CD4-positive, CD25-positive, alpha-beta regulatory T cell (primary cell): ENCODE data around the gene PCK1. TPM values are rescaled to one million over a fixed set of nuclear protein-coding genes. Genes with fewer than 3 reads are reported as not detected.

Experiments used
- ATAC-seq, 2 donors: fragments of 150-1000 bp; cut with Tn5 transposase; one replicate each; pipeline ENCODE4 v1.10.0; 2021; ENCODE audit warnings: low read depth in 2 of 2, moderate number of reproducible peaks in 2 of 2, moderate library complexity in 1 of 2
- DNase-seq, 3 donors: peaks; one replicate each; pipeline versions ENCODE4 v3.0.0 to v3.0.0-alpha.2; 2012 to 2022; ENCODE audit warnings: mixed read lengths in 1 of 3
- H3K27ac ChIP-seq: one replicate; pipeline ENCODE4 v1.7.0; 2013; ENCODE audit warnings: mild to moderate bottlenecking, low read length; ENCODE audit not compliant: insufficient read depth, poor library complexity, severe bottlenecking
- H3K27me3 ChIP-seq: one replicate; pipeline ENCODE4 v1.7.0; 2013; ENCODE audit warnings: low read length; ENCODE audit not compliant: control insufficient read depth, insufficient read depth
- H3K36me3 ChIP-seq: one replicate; pipeline ENCODE4 v1.7.0; 2013; ENCODE audit warnings: mild to moderate bottlenecking, low read length, moderate library complexity; ENCODE audit not compliant: control insufficient read depth, insufficient read depth
- H3K4me1 ChIP-seq: 2 replicates; pipeline ENCODE4 v1.7.0; 2013; ENCODE audit warnings: mild to moderate bottlenecking, low read length; ENCODE audit not compliant: insufficient read depth, control insufficient read depth, poor library complexity, severe bottlenecking
- H3K4me3 ChIP-seq: one replicate; pipeline ENCODE4 v1.7.0; 2013; ENCODE audit warnings: low read depth, mild to moderate bottlenecking, low read length, moderate library complexity
- H3K9me3 ChIP-seq, 2 experiments: 1 replicate in 1 of 2; 2 replicates in 1 of 2; pipeline ENCODE4 v1.7.0; 2013; ENCODE audit warnings: low read length in 2 of 2, mild to moderate bottlenecking in 1 of 2, moderate library complexity in 1 of 2; ENCODE audit not compliant: control insufficient read depth in 2 of 2
- H3K27ac Mint-ChIP-seq, 3 donors: one replicate each; pipeline ENCODE4 v1.8.0; 2020 to 2022; ENCODE audit warnings: mild to moderate bottlenecking in 3 of 3, mixed read lengths in 3 of 3, moderate library complexity in 2 of 3
- H3K27me3 Mint-ChIP-seq: one replicate; pipeline ENCODE4 v1.8.0; 2022; ENCODE audit warnings: mild to moderate bottlenecking, mixed read lengths
- H3K36me3 Mint-ChIP-seq: one replicate; pipeline ENCODE4 v1.8.0; 2020; ENCODE audit warnings: mixed read lengths
- H3K4me1 Mint-ChIP-seq, 4 donors: one replicate each; pipeline ENCODE4 v1.8.0; 2020 to 2022; ENCODE audit warnings: mixed read lengths in 4 of 4, mild to moderate bottlenecking in 1 of 4
- H3K4me3 Mint-ChIP-seq, 4 donors: one replicate each; pipeline ENCODE4 v1.8.0; 2020 to 2022; ENCODE audit warnings: mild to moderate bottlenecking in 4 of 4, mixed read lengths in 4 of 4, moderate library complexity in 3 of 4
- H3K9me3 Mint-ChIP-seq, 7 donors: one replicate each; pipeline ENCODE4 v1.8.0; 2020 to 2022; ENCODE audit warnings: mixed read lengths in 7 of 7, mild to moderate bottlenecking in 3 of 7, moderate library complexity in 2 of 7
- polyA plus RNA-seq, 4 donors: library from polyadenylated mRNA; unstranded; fragments of 300-500 nt; fragmentation: Illumina TruSeq; gene quantifications; one replicate each; pipeline ENCODE4 v1.2.3, GENCODE V29; 2021
- total RNA-seq: library from RNA; stranded (reverse); gene quantifications from one replicate; pipeline ENCODE4 v1.2.3, GENCODE V29; 2022

Gene PCK1
- total and polyA plus RNA-seq, 5 donors from 2014 or later, result not detected

DNA sequence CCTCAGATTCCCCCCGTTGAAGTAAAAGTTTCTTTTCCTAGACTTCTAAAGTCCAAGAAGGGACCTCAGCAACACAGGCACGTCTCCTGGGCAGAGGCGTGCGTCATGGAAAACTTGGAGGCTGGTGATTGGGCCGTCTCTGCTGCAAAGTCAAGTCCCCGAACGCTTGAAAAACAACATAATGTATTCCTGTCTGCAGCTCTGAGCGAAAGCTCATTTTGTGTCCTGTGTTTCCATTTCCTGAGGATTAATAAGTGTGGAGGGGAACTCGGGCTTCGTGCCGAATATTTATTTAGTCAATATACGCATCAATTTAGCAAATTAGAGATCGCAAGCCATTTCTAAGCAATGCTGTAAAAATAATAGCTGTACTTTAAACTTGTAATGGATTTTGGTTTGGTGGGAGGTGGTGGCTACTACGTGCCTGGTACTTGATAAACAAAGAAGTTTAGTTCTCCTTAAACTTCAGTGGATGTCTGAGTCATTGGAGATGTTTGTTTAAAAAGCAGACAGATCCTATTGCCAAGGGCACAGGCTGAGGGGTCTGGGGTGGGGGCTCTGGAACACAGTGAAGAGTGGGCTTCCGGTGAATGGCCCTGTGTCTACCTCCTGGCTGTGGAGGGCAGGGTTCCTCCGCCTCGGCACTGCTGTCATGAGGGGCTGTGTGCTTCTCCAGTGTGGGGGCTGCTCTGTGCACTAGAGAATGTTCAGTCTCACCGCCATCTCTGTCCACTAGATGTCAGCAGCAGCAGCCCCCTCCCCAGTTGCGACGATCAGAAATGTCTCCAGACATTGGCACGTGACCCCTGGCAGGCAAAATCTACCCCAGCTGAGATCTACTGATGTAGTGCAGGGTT, 21.8 kb downstream of the PCK1 start:
- no peak for DNase-seq
- H3K27ac Mint-ChIP-seq, result no peak overlapping the region

DNA sequence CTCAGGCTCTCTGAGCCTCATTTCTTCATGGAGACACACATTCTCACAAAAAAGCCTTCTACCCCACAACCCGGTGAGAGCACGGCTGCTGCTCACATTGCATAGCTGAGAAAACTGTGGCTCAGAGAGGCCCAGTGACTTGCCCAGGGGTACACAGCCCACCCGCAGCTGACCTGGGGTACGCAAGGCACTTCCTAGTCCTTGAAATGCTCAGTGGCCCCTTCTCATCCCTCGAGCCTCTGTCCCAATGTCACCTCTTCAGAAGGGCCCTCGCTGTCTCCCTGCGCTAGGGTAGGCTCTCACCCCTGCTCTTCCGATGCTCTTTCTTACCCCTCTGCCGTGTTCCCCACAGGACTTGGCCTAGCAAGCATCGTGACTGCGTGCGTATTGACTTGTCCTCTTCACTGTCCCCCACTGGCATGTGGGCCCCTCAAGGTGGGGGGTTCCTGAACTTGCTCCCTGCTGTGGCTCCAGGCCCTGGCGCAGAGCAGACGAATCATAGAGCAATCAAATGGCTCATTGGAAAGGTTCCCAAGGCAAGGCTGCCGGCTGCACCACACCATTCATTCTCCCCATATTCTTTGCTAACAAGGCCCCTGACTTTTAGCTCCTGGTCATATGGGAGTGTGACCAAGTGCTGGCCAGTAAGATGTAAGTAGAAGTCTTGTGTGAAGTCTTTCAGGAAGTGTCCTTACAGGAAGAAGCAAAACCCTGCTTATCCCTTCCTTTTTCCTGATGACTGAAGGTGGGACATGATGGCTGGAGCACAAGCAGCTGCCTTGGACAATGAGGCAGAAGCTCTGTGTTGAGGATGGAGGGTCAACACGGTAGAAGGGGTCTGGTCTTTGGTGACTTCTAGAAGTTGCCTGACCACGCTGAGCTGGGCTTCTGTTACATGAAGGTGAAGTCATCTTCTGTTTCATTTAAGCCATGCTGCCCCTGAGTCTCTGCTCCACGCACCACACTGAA, 22.7 kb downstream of the PCK1 start:
- Histone ChIP-seq H3K4me3 (no peak overlapping the region), H3K9me3 (no peaks in the 10 kb centered on the region), H3K36me3 (no peaks in the 10 kb centered on the region), H3K27me3 (peaks cover 3% of the 10 kb centered on the region), H3K27ac (no peak overlapping the region), H3K4me1 (no peaks in the 10 kb centered on the region)
- Mint-ChIP-seq H3K9me3 (peaks cover 0 to 5% (median 0%) of the 10 kb centered on the region in 7 donors), H3K4me1 (no peaks in the 10 kb centered on the region), H3K27ac (peak overlapping the region in 1 of 3 donors; percentile 60), H3K4me3 (no peak overlapping the region), H3K27me3 (peaks cover 34% of the 10 kb centered on the region), H3K36me3 (no peaks in the 10 kb centered on the region)
- ATAC-seq, result no peak
- DNase-seq, result no peak

More for the DNA sequence above, 21.8 kb downstream of the PCK1 start:
- no peak overlapping the region for H3K4me3 ChIP-seq
- Mint-ChIP-seq H3K27me3 (peaks cover 34% of the 10 kb centered on the region), H3K4me1 (no peaks in the 10 kb centered on the region), H3K9me3 (peaks cover 0 to 4% (median 0%) of the 10 kb centered on the region in 7 donors), H3K4me3 (no peak overlapping the region), H3K36me3 (no peaks in the 10 kb centered on the region)
- H3K9me3 ChIP-seq, result no peaks in the 10 kb centered on the region
- peaks cover 3% of the 10 kb centered on the region for H3K27me3 ChIP-seq
- no peak overlapping the region for H3K27ac ChIP-seq
- H3K36me3 ChIP-seq, result no peaks in the 10 kb centered on the region
- no peak for ATAC-seq
- H3K4me1 ChIP-seq, result no peaks in the 10 kb centered on the region

DNA sequence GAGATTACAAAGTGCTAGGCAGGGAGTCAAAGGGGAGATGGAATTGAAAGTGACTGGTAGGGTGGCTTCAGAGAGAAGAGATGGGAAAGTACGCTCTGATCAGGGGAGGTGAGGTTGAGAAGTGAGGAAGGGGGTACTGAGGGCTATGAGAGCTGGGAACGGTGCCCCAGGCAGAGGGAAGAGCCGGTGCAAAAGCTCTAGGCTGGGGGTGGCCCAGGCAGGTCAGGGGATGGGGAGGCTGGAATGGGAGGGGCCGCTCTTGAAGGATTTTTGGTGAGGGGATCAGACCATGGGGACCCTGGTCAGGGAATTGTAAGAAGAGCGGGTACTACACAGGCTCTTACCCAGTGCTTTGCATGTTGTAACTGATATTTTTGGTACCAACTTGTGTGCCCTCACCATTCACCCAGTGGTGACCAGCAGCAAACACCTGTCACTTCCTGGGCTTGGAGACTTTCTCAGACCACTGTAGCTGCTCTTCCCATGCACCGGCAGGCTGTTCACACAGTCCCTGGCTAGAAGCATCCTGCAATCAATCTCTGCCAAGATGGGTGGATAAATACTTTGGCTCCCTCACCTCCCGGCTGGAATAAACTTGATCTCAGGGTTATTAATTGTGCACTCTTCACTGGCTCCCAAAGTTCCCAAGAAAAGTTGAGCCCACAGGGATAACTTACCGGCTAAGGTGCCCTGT, 24.0 kb downstream of the PCK1 start:
- Mint-ChIP-seq H3K4me1 (no peaks in the 10 kb centered on the region), H3K9me3 (peaks cover 0 to 5% (median 0%) of the 10 kb centered on the region in 7 donors), H3K27ac (no peak overlapping the region), H3K36me3 (no peaks in the 10 kb centered on the region), H3K4me3 (no peak overlapping the region), H3K27me3 (peaks cover 31% of the 10 kb centered on the region)
- no peak overlapping the region for H3K4me3 ChIP-seq
- peaks cover 3% of the 10 kb centered on the region for H3K27me3 ChIP-seq
- DNase-seq (no peak), ATAC-seq (no peak)
- no peaks in the 10 kb centered on the region for H3K36me3 ChIP-seq
- H3K27ac ChIP-seq, result no peak overlapping the region
- H3K9me3 ChIP-seq, result no peaks in the 10 kb centered on the region
- no peaks in the 10 kb centered on the region for H3K4me1 ChIP-seq

DNA sequence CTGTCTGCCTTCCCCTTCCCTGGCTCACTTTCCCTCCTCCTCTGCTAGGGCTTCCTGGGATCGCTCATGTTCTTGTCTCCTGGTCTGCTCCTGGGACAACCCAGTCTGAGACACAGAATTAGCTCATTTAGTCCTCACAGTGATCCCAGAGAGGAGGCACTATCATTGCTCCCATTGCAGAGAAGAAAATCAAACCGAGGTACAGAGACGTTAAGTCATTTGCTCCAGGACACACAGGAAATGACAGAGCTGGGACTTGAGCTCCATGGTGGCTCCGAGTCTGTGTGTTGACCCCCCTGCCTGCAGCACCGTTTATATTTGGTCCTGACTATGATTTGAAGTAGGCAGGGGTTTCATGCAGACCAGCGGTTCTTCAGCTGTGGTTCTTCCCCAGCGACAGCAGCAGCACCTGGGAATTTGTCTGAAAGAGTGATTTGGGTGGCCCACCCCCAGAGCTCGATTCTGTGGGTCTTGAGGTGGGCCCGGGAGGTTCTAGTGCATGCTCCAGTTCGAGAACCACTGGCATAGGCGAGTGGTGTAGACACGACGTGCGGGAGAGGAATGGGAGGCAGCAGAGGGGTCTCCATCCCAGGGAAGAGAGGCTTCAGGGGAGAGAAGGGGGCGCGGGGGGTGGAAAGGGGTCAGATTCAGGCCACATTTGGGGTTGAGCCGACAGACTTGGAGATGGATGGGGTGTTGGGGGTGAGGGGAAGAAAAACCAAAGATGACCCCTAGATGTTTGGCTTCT, 24.7 kb downstream of the PCK1 start:
- Histone ChIP-seq H3K4me1 (no peaks in the 10 kb centered on the region), H3K27me3 (peaks cover 3% of the 10 kb centered on the region), H3K27ac (no peak overlapping the region), H3K9me3 (no peaks in the 10 kb centered on the region), H3K36me3 (no peaks in the 10 kb centered on the region), H3K4me3 (no peak overlapping the region)
- ATAC-seq (no peak), DNase-seq (no peak)
- H3K4me3 Mint-ChIP-seq, result no peak overlapping the region
- peaks cover 0 to 5% (median 0%) of the 10 kb centered on the region in 7 donors for H3K9me3 Mint-ChIP-seq
- no peaks in the 10 kb centered on the region for H3K36me3 Mint-ChIP-seq
- H3K27me3 Mint-ChIP-seq, result peaks cover 25% of the 10 kb centered on the region
- no peaks in the 10 kb centered on the region for H3K4me1 Mint-ChIP-seq
- H3K27ac Mint-ChIP-seq, result no peak overlapping the region

DNA sequence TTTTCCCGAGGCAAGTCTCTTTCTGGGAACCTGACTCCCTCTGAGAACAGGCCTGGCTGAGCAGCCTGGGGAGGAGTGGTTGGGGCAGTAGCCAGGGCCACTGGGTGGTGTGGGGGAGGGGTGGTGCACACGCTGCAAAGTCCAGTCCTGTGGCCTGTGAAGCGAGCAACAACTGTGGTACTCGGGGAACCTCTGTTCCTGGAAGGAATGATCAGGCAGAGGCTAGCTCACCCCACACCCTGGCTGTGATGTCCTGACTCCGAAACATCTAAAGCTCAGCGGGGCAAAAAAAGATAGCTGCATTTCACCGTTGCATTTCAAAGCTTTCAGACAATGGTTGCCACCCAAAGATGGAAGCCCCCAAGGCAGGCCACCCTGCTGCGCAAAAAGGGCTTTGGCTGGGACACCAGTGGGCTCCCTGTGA, 25.5 kb downstream of the PCK1 start:
- no peaks in the 10 kb centered on the region for H3K4me1 ChIP-seq
- DNase-seq, result no peak
- H3K36me3 ChIP-seq, result no peaks in the 10 kb centered on the region
- H3K27ac Mint-ChIP-seq, result no peak overlapping the region
- H3K27me3 Mint-ChIP-seq, result peaks cover 26% of the 10 kb centered on the region
- ATAC-seq, result no peak
- peaks cover 3% of the 10 kb centered on the region for H3K27me3 ChIP-seq
- no peak overlapping the region for H3K27ac ChIP-seq
- peaks cover 0 to 5% (median 0%) of the 10 kb centered on the region in 7 donors for H3K9me3 Mint-ChIP-seq
- H3K4me1 Mint-ChIP-seq, result no peaks in the 10 kb centered on the region
- H3K4me3 ChIP-seq, result no peak overlapping the region
- no peaks in the 10 kb centered on the region for H3K36me3 Mint-ChIP-seq
- no peak overlapping the region for H3K4me3 Mint-ChIP-seq
- no peaks in the 10 kb centered on the region for H3K9me3 ChIP-seq

DNA sequence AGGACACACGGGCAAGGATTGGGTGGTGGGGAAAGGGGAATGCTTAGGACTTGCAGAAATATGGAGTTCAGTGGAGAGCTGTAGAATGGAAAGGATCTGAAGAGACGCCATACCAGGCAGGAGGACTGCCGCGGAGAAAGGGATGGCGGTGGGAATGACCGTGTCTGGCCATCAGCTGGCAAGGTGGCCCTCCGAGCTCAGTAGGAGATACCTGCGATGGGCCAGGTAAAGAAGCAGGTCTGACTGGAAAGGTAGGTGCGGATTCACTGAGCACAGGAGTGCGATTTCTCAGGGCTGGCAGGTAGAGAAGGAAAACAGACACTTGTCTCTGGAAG, 26.0 kb downstream of the PCK1 start:
- Histone ChIP-seq H3K36me3 (no peaks in the 10 kb centered on the region), H3K4me1 (no peaks in the 10 kb centered on the region), H3K27me3 (no peaks in the 10 kb centered on the region), H3K4me3 (no peak overlapping the region), H3K9me3 (no peaks in the 10 kb centered on the region), H3K27ac (no peak overlapping the region)
- Mint-ChIP-seq H3K4me3 (no peak overlapping the region), H3K27me3 (peaks cover 27% of the 10 kb centered on the region), H3K9me3 (peaks cover 0 to 5% (median 0%) of the 10 kb centered on the region in 7 donors), H3K4me1 (no peaks in the 10 kb centered on the region), H3K36me3 (no peaks in the 10 kb centered on the region), H3K27ac (no peak overlapping the region)
- ATAC-seq (no peak), DNase-seq (no peak)
